ENCODE measurements around the gene ADCY5. TPM values are rescaled to one million over a fixed set of nuclear protein-coding genes. Genes with fewer than 3 reads are reported as not detected.
"Not testable (repeated sequence)": the region's sequence is repeated elsewhere in the genome, so short reads cannot be mapped to it uniquely, and the experiment has no call there.

Gene ADCY5
- 6.8 to 8.4 TPM (median 7.2 TPM) in 3 replicates for total RNA-seq

- DNase-seq (ENCODE audit: low spot score in 2 of 2, unreplicated experiment in 2 of 2) = peak in 1 of 2 experiments; percentile 43
- Mint-ChIP-seq H3K27me3 (ENCODE audit: low read depth) (peaks cover 75% of the 10 kb centered on the region), H3K36me3 (no peaks in the 10 kb centered on the region)
Measured at GRCh38 chr3:123448536-123449101, at the start of gene ADCY5. Gene ADCY5 (minus strand): TSS chr3:123449090. CDS start chr3:123448545, 545 bp downstream.

GRCh38 chr3:123493912-123494311, 45.0 kb upstream of the ADCY5 start:
- DNase-seq (ENCODE audit: low spot score in 2 of 2, unreplicated experiment in 2 of 2) = no peak
- no peak for TF ChIP-seq CTCF (IDR thresholded peaks at IDR 0.05; ENCODE audit: unreplicated experiment)
- Mint-ChIP-seq H3K36me3 (peaks cover 8% of the 10 kb centered on the region), H3K4me3 (no peak overlapping the region), H3K4me1 (no peaks in the 10 kb centered on the region), H3K9me3 (no peaks in the 10 kb centered on the region), H3K27me3 (ENCODE audit: low read depth) (no peaks in the 10 kb centered on the region), H3K27ac (no peak overlapping the region)

More at GRCh38 chr3:123448536-123449101, at the start of gene ADCY5:
- Mint-ChIP-seq H3K9me3 (no peaks in the 10 kb centered on the region), H3K4me3 (peak within 1 kb of the TSS; percentile 63), H3K4me1 (peaks cover 4% of the 10 kb centered on the region), H3K27ac (no peak within 1 kb of the TSS)
- no peak for TF ChIP-seq CTCF (IDR thresholded peaks at IDR 0.05; ENCODE audit: unreplicated experiment)

- Mint-ChIP-seq H3K27ac (no peak overlapping the region), H3K36me3 (peaks cover 2% of the 10 kb centered on the region)
Measured at GRCh38 chr3:123491966-123492587, 43.2 kb upstream of the ADCY5 start.

GRCh38 chr3:123489400-123490004, 40.6 kb upstream of the ADCY5 start:
- peak; percentile 44 to 82 for DNase-seq (ENCODE audit: low spot score in 2 of 2, unreplicated experiment in 2 of 2)
- peaks cover 2% of the 10 kb centered on the region for H3K36me3 Mint-ChIP-seq
- H3K4me1 Mint-ChIP-seq = no peaks in the 10 kb centered on the region
- peak; percentile 75 for TF ChIP-seq CTCF (IDR thresholded peaks at IDR 0.05; ENCODE audit: unreplicated experiment)
- H3K9me3 Mint-ChIP-seq = no peaks in the 10 kb centered on the region
- H3K27me3 Mint-ChIP-seq (ENCODE audit: low read depth) = peaks cover 7% of the 10 kb centered on the region
- no peak overlapping the region for H3K27ac Mint-ChIP-seq
- H3K4me3 Mint-ChIP-seq = no peak overlapping the region

More at GRCh38 chr3:123491966-123492587, 43.2 kb upstream of the ADCY5 start:
- Mint-ChIP-seq H3K4me3 (no peak overlapping the region), H3K9me3 (no peaks in the 10 kb centered on the region), H3K4me1 (no peaks in the 10 kb centered on the region), H3K27me3 (ENCODE audit: low read depth) (no peaks in the 10 kb centered on the region)
- TF ChIP-seq CTCF (IDR thresholded peaks at IDR 0.05; ENCODE audit: unreplicated experiment) = no peak
- no peak for DNase-seq (ENCODE audit: low spot score in 2 of 2, unreplicated experiment in 2 of 2)

GRCh38 chr3:123488645-123489347, 39.9 kb upstream of the ADCY5 start:
- TF ChIP-seq CTCF (IDR thresholded peaks at IDR 0.05; ENCODE audit: unreplicated experiment) = no peak
- DNase-seq (ENCODE audit: low spot score in 2 of 2, unreplicated experiment in 2 of 2) = no peak
- H3K9me3 Mint-ChIP-seq = no peaks in the 10 kb centered on the region
- H3K27me3 Mint-ChIP-seq (ENCODE audit: low read depth) = peaks cover 9% of the 10 kb centered on the region
- H3K36me3 Mint-ChIP-seq = peaks cover 2% of the 10 kb centered on the region
- no peak overlapping the region for H3K4me3 Mint-ChIP-seq
- no peak overlapping the region for H3K27ac Mint-ChIP-seq
- no peaks in the 10 kb centered on the region for H3K4me1 Mint-ChIP-seq

GRCh38 chr3:123487063-123487462, 38.2 kb upstream of the ADCY5 start:
- not testable (repeated sequence) for DNase-seq (ENCODE audit: low spot score in 2 of 2, unreplicated experiment in 2 of 2); H3K27ac Mint-ChIP-seq; H3K9me3 Mint-ChIP-seq; H3K4me3 Mint-ChIP-seq; H3K36me3 Mint-ChIP-seq; H3K4me1 Mint-ChIP-seq
- H3K27me3 Mint-ChIP-seq (ENCODE audit: low read depth) = peaks cover 13% of the 10 kb centered on the region
